ENCODE data around the gene SLC6A8. TPM values are rescaled to one million over a fixed set of nuclear protein-coding genes. Genes with fewer than 3 reads are reported as not detected.

Gene SLC6A8
- total RNA-seq, 2 experiments from 2014 or later = 0.42 to 0.71 TPM

DNA sequence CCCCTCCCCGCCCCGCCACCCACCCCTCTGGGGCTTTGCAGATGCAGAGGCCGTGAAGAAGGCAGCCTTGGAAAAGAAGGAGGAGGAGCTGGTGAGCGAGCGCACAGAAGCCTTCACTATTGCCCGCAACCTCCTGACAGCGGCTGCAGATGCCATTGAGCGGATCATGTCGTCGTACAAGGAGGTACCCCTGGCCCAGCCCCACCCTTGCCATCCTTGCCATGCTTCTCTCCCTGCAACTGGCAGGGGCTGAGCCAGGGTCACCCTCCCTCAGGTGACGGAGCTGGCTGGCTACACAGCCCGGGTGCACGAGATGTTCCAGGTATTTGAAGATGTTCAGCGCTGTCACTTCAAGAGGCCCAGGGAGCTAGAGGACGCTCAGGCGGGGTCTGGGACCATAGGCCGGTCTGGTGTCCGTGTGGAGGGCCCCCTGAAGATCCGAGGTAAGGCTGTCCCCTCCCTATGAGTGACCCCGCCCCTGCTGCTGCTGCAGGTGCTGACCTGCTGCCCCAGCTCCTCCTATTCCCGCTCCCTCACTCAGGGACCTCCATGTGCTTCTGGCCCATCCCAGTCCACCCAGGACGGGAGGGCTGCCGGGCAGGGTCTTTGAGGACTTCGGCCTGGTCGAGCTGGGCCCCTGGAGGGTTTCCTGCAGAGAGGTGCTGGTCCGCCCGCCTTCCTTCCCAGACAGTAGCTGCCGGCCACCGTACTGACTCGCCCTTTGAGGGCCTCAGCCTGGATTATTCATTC, 48.5 kb downstream of the SLC6A8 start:
- Mint-ChIP-seq H3K4me3 (no peak overlapping the region), H3K27me3 (no peaks in the 10 kb centered on the region), H3K4me1 (ENCODE audit: low read depth) (peaks cover 23% of the 10 kb centered on the region), H3K36me3 (ENCODE audit: low read depth) (peaks cover 23% of the 10 kb centered on the region), H3K27ac (no peak overlapping the region), H3K9me3 (no peaks in the 10 kb centered on the region)
- ATAC-seq (ENCODE audit: poor library complexity) (no peak), DNase-seq (no peak)
- no peaks in the 10 kb centered on the region for H3K9me3 ChIP-seq (ENCODE audit: control insufficient read depth in 1 of 2, insufficient read depth in 1 of 2, low read length in 2 of 2)
- TF ChIP-seq, protein P1, sequence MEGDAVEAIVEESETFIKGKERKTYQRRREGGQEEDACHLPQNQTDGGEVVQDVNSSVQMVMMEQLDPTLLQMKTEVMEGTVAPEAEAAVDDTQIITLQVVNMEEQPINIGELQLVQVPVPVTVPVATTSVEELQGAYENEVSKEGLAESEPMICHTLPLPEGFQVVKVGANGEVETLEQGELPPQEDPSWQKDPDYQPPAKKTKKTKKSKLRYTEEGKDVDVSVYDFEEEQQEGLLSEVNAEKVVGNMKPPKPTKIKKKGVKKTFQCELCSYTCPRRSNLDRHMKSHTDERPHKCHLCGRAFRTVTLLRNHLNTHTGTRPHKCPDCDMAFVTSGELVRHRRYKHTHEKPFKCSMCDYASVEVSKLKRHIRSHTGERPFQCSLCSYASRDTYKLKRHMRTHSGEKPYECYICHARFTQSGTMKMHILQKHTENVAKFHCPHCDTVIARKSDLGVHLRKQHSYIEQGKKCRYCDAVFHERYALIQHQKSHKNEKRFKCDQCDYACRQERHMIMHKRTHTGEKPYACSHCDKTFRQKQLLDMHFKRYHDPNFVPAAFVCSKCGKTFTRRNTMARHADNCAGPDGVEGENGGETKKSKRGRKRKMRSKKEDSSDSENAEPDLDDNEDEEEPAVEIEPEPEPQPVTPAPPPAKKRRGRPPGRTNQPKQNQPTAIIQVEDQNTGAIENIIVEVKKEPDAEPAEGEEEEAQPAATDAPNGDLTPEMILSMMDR (IDR thresholded peaks at IDR 0.05) = no peak
- POLR2A ChIA-PET = no interaction called here
- no peak overlapping the region for H3K27ac ChIP-seq (ENCODE audit: low read depth in 1 of 2, low read length in 2 of 2)
- CTCF ChIA-PET = no interaction called here
- intact Hi-C loops (cut with DNase I, micrococcal nuclease) = no loop called here
- H3K4me1 ChIP-seq (ENCODE audit: insufficient read depth, low read length) = peaks cover 31% of the 10 kb centered on the region
- H3K36me3 ChIP-seq (ENCODE audit: insufficient read depth, low read length) = peaks cover 10% of the 10 kb centered on the region
- H3K27me3 ChIP-seq (ENCODE audit: control insufficient read depth in 1 of 2, insufficient read depth in 2 of 2, low read length in 2 of 2) = no peaks in the 10 kb centered on the region
- H3K4me3 ChIP-seq (ENCODE audit: low read length) = no peak overlapping the region

DNA sequence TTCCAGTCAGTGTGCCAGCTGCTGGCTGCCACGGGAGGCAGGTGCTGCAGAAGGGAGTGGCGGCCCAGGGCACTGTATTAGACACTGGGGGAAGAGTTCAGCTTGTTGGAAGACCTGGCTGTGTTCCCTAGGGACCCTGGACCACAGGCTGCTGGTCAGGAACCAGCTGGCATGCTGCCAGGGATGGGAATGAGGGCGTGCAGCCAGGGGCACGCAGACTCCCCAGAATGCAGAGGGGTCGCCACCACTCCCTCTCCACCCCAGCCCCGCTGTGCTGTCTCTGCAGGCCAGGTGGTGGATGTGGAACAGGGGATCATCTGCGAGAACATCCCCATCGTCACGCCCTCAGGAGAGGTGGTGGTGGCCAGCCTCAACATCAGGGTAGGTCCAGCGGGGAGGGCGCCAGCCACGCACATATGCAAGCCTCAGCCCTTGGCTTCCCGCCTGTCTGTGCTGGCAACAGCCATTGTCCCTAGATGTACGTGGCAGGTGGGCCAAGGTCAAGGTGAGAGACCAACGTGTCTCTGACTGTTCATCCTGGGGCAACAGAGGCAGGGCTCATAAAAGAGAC, 49.2 kb downstream of the SLC6A8 start:
- Mint-ChIP-seq H3K36me3 (ENCODE audit: low read depth) (peaks cover 16% of the 10 kb centered on the region), H3K27me3 (no peaks in the 10 kb centered on the region), H3K4me3 (no peak overlapping the region), H3K27ac (no peak overlapping the region), H3K4me1 (ENCODE audit: low read depth) (peaks cover 24% of the 10 kb centered on the region), H3K9me3 (no peaks in the 10 kb centered on the region)
- no peaks in the 10 kb centered on the region for H3K9me3 ChIP-seq (ENCODE audit: control insufficient read depth in 1 of 2, insufficient read depth in 1 of 2, low read length in 2 of 2)
- DNase-seq (no peak), ATAC-seq (ENCODE audit: poor library complexity) (no peak)
- intact Hi-C loops (cut with DNase I, micrococcal nuclease) = no loop called here
- TF ChIP-seq, protein P1 (IDR thresholded peaks at IDR 0.05) = no peak
- CTCF ChIA-PET = no interaction called here
- no peak overlapping the region for H3K4me3 ChIP-seq (ENCODE audit: low read length)
- no peak overlapping the region for H3K27ac ChIP-seq (ENCODE audit: low read depth in 1 of 2, low read length in 2 of 2)
- peaks cover 8% of the 10 kb centered on the region for H3K36me3 ChIP-seq (ENCODE audit: insufficient read depth, low read length)
- no peaks in the 10 kb centered on the region for H3K27me3 ChIP-seq (ENCODE audit: control insufficient read depth in 1 of 2, insufficient read depth in 2 of 2, low read length in 2 of 2)
- POLR2A ChIA-PET = no interaction called here
- H3K4me1 ChIP-seq (ENCODE audit: insufficient read depth, low read length) = peaks cover 32% of the 10 kb centered on the region

DNA sequence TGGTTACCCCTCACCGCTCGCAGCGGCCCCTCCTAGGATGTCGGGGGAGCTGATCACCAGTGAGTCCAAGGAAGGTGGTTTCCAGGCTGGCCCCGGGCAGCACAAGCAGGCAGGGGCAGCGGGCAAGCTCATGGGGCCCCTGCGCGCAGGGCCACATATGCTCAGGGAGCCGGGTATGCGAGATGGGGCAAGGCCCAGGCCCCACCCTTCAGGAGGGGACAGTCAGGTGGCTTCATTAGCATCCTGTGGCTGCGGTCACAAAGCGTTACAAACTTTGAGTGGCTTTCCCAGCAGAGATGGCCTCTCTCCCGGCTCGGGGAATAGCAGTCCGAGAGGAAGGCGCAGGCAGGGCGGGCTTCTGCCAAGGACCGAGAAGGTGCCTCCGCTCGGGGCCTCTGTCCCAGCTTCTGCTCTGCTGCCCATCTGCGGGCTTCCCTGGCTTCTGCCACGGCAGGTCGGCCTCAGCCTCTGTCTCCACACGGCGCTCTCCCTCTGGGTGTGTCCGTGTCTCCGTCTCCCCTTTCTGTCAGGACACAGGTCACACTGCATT, 50.4 kb downstream of the SLC6A8 start:
- DNase-seq (no peak), ATAC-seq (ENCODE audit: poor library complexity) (no peak)
- Mint-ChIP-seq H3K36me3 (ENCODE audit: low read depth) (peaks cover 16% of the 10 kb centered on the region), H3K4me3 (no peak overlapping the region), H3K27ac (no peak overlapping the region), H3K9me3 (no peaks in the 10 kb centered on the region), H3K4me1 (ENCODE audit: low read depth) (peaks cover 24% of the 10 kb centered on the region), H3K27me3 (no peaks in the 10 kb centered on the region)
- Histone ChIP-seq H3K27me3 (ENCODE audit: control insufficient read depth in 1 of 2, insufficient read depth in 2 of 2, low read length in 2 of 2) (no peaks in the 10 kb centered on the region), H3K4me3 (ENCODE audit: low read length) (no peak overlapping the region), H3K4me1 (ENCODE audit: insufficient read depth, low read length) (peaks cover 32% of the 10 kb centered on the region), H3K9me3 (ENCODE audit: control insufficient read depth in 1 of 2, insufficient read depth in 1 of 2, low read length in 2 of 2) (no peaks in the 10 kb centered on the region), H3K27ac (ENCODE audit: low read depth in 1 of 2, low read length in 2 of 2) (no peak overlapping the region), H3K36me3 (ENCODE audit: insufficient read depth, low read length) (peaks cover 8% of the 10 kb centered on the region)
- CTCF ChIA-PET = no interaction called here
- intact Hi-C loops (cut with DNase I, micrococcal nuclease) = no loop called here
- POLR2A ChIA-PET = no interaction called here
- TF ChIP-seq, protein P1 (IDR thresholded peaks at IDR 0.05) = no peak
